Left renal pelvis (tissue), 4 donors: ENCODE measurements around the gene INSL6. TPM values are rescaled to one million over a fixed set of nuclear protein-coding genes. Genes with fewer than 3 reads are reported as not detected.
A peak's percentile ranks its signal among the peaks of the same experiment; 100 is the strongest.
"Not testable (repeated sequence)": the region's sequence is repeated elsewhere in the genome, so short reads cannot be mapped to it uniquely, and the experiment has no call there.

ENCODE experiments used
- DNase-seq, 4 donors: peaks; one replicate each; pipeline ENCODE4 v3.0.0-alpha.2; 2013; ENCODE audit warnings: low read depth in 4 of 4, low spot score in 3 of 4
- polyA plus RNA-seq, 4 donors: library from polyadenylated mRNA; unstranded; fragments of 120-200 nt; gene quantifications; one replicate each; pipeline ENCODE4 v1.2.1, GENCODE V29; 2013; ENCODE audit not compliant: insufficient read length in 4 of 4

INSL6 gene
- polyA plus RNA-seq, result under 1 TPM; 0.29 to 0.79 (median 0.39) TPM

- no peak for DNase-seq
These were observed at the start of gene INSL6 for GRCh38 chr9:5185220-5185840. Gene INSL6, minus strand, starts transcription at chr9:5185639. Its CDS starts 37 bp downstream, at chr9:5185602.

GRCh38 chr9:5231212-5231611, 45.8 kb upstream of the INSL6 start, which contains the start of gene INSL4:
Gene INSL4, plus strand, starts transcription at chr9:5231419. Its CDS starts 105 bp downstream, at chr9:5231524.
- DNase-seq, result no peak

GRCh38 chr9:5230554-5230953, 45.1 kb upstream of the INSL6 start:
- no peak for DNase-seq

- no peak for DNase-seq
These were observed 19.6 kb upstream of the INSL6 start for GRCh38 chr9:5205071-5205470.

- DNase-seq, result no peak
These were observed 10.0 kb upstream of the INSL6 start for GRCh38 chr9:5195463-5195862.

GRCh38 chr9:5193345-5193744, 7.9 kb upstream of the INSL6 start:
- DNase-seq, result no peak

GRCh38 chr9:5191985-5192384, 6.5 kb upstream of the INSL6 start:
- DNase-seq, result no peak

GRCh38 chr9:5188060-5188984, 2.9 kb upstream of the INSL6 start:
- DNase-seq, result no peak

GRCh38 chr9:5186416-5187169, 1.2 kb upstream of the INSL6 start:
- DNase-seq, result peak in 3 of 4 donors; percentile 8 to 11 (median 10)

- no peak for DNase-seq
These were observed 663 bp downstream of the INSL6 start for GRCh38 chr9:5184776-5185175.

GRCh38 chr9:5180631-5181030, 4.8 kb downstream of the INSL6 start:
- DNase-seq, result not testable (repeated sequence)

GRCh38 chr9:5178126-5178805, 7.2 kb downstream of the INSL6 start:
- DNase-seq, result no peak

GRCh38 chr9:5146241-5146640, 39.2 kb downstream of the INSL6 start:
- DNase-seq, result no peak

- DNase-seq, result no peak
These were observed 41.2 kb downstream of the INSL6 start for GRCh38 chr9:5144217-5144616.

- DNase-seq, result no peak
These were observed 45.3 kb downstream of the INSL6 start for GRCh38 chr9:5140151-5140550.

- no peak for DNase-seq
These were observed 62.9 kb downstream of the INSL6 start for GRCh38 chr9:5122516-5122915.

GRCh38 chr9:5122116-5122515, 63.3 kb downstream of the INSL6 start:
- no peak for DNase-seq

- no peak for DNase-seq
These were observed 71.3 kb downstream of the INSL6 start for GRCh38 chr9:5113994-5114748.
